Liver (tissue), 9 donors: ENCODE measurements around the gene ARPP21. TPM values are rescaled to one million over a fixed set of nuclear protein-coding genes. Genes with fewer than 3 reads are reported as not detected.

Source experiments
- DNase-seq: peaks from one replicate; pipeline ENCODE4 v3.0.0-alpha.2; 2017; ENCODE audit warnings: low spot score
- H3K27ac ChIP-seq, 2 donors: one replicate each; pipeline ENCODE4 v1.7.0; 2013; ENCODE audit warnings: inconsistent platforms in 2 of 2, low read length in 2 of 2, control low read depth in 1 of 2, low read depth in 1 of 2, mild to moderate bottlenecking in 1 of 2
- H3K27me3 ChIP-seq, 4 donors: one replicate each; pipeline versions ENCODE4 v1.6.1 to v1.7.0; 2013; ENCODE audit warnings: low read length in 3 of 4, inconsistent platforms in 1 of 4, mild to moderate bottlenecking in 1 of 4, moderate library complexity in 1 of 4; ENCODE audit not compliant: control insufficient read depth in 4 of 4, insufficient read depth in 4 of 4
- H3K36me3 ChIP-seq, 4 donors: one replicate each; pipeline versions ENCODE4 v1.6.1 to v1.7.0; 2013; ENCODE audit warnings: low read length in 3 of 4, mild to moderate bottlenecking in 3 of 4, low read depth in 1 of 4, moderate library complexity in 1 of 4; ENCODE audit not compliant: control insufficient read depth in 4 of 4, insufficient read depth in 3 of 4
- H3K4me1 ChIP-seq, 4 donors: one replicate each; pipeline versions ENCODE4 v1.6.1 to v1.7.0; 2013; ENCODE audit warnings: low read length in 3 of 4, mild to moderate bottlenecking in 3 of 4, moderate library complexity in 1 of 4; ENCODE audit not compliant: control insufficient read depth in 4 of 4, insufficient read depth in 4 of 4
- H3K4me3 ChIP-seq, 3 donors: one replicate each; pipeline versions ENCODE4 v1.6.1 to v1.7.0; 2013; ENCODE audit warnings: low read length in 3 of 3, control low read depth in 1 of 3, low read depth in 1 of 3, mild to moderate bottlenecking in 1 of 3
- H3K9ac ChIP-seq, 2 donors: one replicate each; pipeline ENCODE4 v1.7.0; 2013; ENCODE audit warnings: low read length in 2 of 2, mild to moderate bottlenecking in 2 of 2, moderate library complexity in 2 of 2, control low read depth in 1 of 2, low read depth in 1 of 2
- H3K9me3 ChIP-seq, 4 donors: one replicate each; pipeline versions ENCODE4 v1.6.1 to v1.7.0; 2013; ENCODE audit warnings: low read length in 3 of 4; ENCODE audit not compliant: control insufficient read depth in 4 of 4
- ATF3 ChIP-seq: IDR thresholded peaks from 2 replicates; pipeline ENCODE4 v1.6.1; 2016; ENCODE audit warnings: antibody characterized with exemption
- EGR1 ChIP-seq, 2 donors: IDR thresholded peaks; 2 replicates each; pipeline ENCODE4 v1.6.1; 2016 to 2018; ENCODE audit warnings: antibody characterized with exemption in 2 of 2, low read depth in 2 of 2
- FOXA2 ChIP-seq: IDR thresholded peaks from 2 replicates; pipeline ENCODE4 v1.6.1; 2016; ENCODE audit warnings: antibody characterized with exemption
- GABPA ChIP-seq, 2 donors: IDR thresholded peaks in 1 of 2; conservative IDR thresholded peaks in 1 of 2; 2 replicates each; pipeline ENCODE4 v1.6.1; 2016; ENCODE audit warnings: antibody characterized with exemption in 2 of 2, mild to moderate bottlenecking in 1 of 2, moderate library complexity in 1 of 2
- JUND ChIP-seq, 2 donors: IDR thresholded peaks; 2 replicates each; pipeline ENCODE4 v1.6.1; 2016; ENCODE audit warnings: antibody characterized with exemption in 2 of 2
- MAX ChIP-seq: IDR thresholded peaks from 2 replicates; pipeline ENCODE4 v1.6.1; 2016; ENCODE audit warnings: antibody characterized with exemption
- NR2F2 ChIP-seq: IDR thresholded peaks from 2 replicates; pipeline ENCODE4 v1.6.1; 2016; ENCODE audit warnings: antibody characterized with exemption
- RAD21 ChIP-seq, 2 donors: IDR thresholded peaks; 2 replicates each; pipeline ENCODE4 v1.6.1; 2016; ENCODE audit warnings: antibody characterized with exemption in 2 of 2, mild to moderate bottlenecking in 2 of 2
- RXRA ChIP-seq, 2 donors: IDR thresholded peaks; 2 replicates each; pipeline ENCODE4 v1.6.1; 2017 to 2018; ENCODE audit warnings: antibody characterized with exemption in 2 of 2, mild to moderate bottlenecking in 1 of 2
- SP1 ChIP-seq: IDR thresholded peaks from 2 replicates; pipeline ENCODE4 v1.6.1; 2018; ENCODE audit warnings: antibody characterized with exemption, mild to moderate bottlenecking
- YY1 ChIP-seq: IDR thresholded peaks from 2 replicates; pipeline ENCODE4 v1.6.1; 2016; ENCODE audit warnings: antibody characterized with exemption, mild to moderate bottlenecking
- ZBTB33 ChIP-seq: IDR thresholded peaks from 2 replicates; pipeline ENCODE4 v1.6.1; 2016; ENCODE audit warnings: antibody characterized with exemption
- WGBS: extraction: QIAGEN DNeasy Blood & Tissue Kit; methylation state at CpG from one replicate; pipeline ENCODE4 v1.1.7; 2013; 5-methylcytosine and 5-hydroxymethylcytosine counted together
- polyA plus RNA-seq, 2 donors: library from polyadenylated mRNA; stranded (reverse) in 1 of 2; unstranded in 1 of 2; fragments of 200-250 nt in 1 of 2; fragments of >200 nt in 1 of 2; fragmentation: Nextera tagmentation in 1 of 2; extraction: Ambion mirVana in 1 of 2; gene quantifications; one replicate each; pipeline versions ENCODE4 v1.2.1 to v1.2.3, GENCODE V29; 2013 to 2015
- total RNA-seq, 2 donors: library from RNA; depleted of rRNA; stranded (reverse); fragments of >200 nt; gene quantifications; one replicate each; pipeline ENCODE4 v1.2.3, GENCODE V29; 2014
- TF ChIP-seq, protein P1 (sequence below): fragments of 150-350 bp; IDR thresholded peaks from 2 replicates; pipeline ENCODE4 v1.5.1; 2017; ENCODE audit warnings: improper control_type of control experiment, low read depth, low read length; ENCODE audit not compliant: missing input control
- TF ChIP-seq, protein P2 (sequence below): IDR thresholded peaks from 2 replicates; pipeline ENCODE4 v1.6.1; 2016; ENCODE audit warnings: antibody characterized with exemption, mild to moderate bottlenecking
- donor health status: healthy.
- donor health status: healthy.
- donor health status: healthy.
- donor health status: healthy.
- donor health status: healthy.

ARPP21 gene
- total and polyA plus RNA-seq, 4 donors, result 0.42 to 1.3 (median 0.66) TPM; not detected in 1

- Histone ChIP-seq H3K36me3 (no peaks in the 10 kb centered on the region), H3K9ac (no peak overlapping the region), H3K27ac (no peak overlapping the region), H3K4me3 (no peak overlapping the region), H3K9me3 (peaks cover 0 to 1% (median 0%) of the 10 kb centered on the region in 4 donors), H3K27me3 (no peaks in the 10 kb centered on the region), H3K4me1 (peaks cover 5 to 20% (median 13%) of the 10 kb centered on the region in 4 donors)
- TF ChIP-seq YY1, result no peak
- no peak for DNase-seq
- 85% methylated on average over 2 of the region's 2 CpGs for WGBS
Observed at GRCh38 chr3:35671483-35671882, 32.2 kb downstream of the ARPP21 start.

DNA sequence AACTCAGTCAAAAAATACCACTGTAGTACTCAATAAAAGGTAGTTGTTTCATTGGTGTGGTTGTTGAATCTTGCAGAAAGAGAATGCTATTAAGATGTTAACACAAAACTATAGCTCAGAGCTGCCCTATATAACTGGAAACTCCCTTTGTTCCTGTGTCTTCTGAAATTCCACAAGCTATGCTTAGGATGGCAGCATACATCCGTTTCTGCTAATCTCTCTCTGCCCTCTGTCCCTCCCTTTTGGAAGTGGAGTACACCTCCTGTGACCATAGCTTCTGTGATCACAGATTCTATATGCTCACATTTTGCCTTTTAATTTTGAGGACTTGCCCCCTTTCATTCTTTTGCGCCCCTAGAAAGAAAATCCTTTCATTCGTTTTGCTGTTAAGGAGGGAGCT is 33.7 kb downstream of the ARPP21 start:
- no peaks in the 10 kb centered on the region for H3K27me3 ChIP-seq
- peaks cover 0 to 1% (median 0%) of the 10 kb centered on the region in 4 donors for H3K9me3 ChIP-seq
- TF ChIP-seq SP1 (no peak), NR2F2 (no peak), EGR1 (IDR thresholded peaks at IDR 0.05; ENCODE audit: low read depth in 2 of 2) (no peak), ATF3 (no peak), RAD21 (IDR thresholded peaks at IDR 0.05) (no peak), RXRA (IDR thresholded peaks at IDR 0.05) (no peak), GABPA (IDR thresholded peaks at IDR 0.05 in 1 of 2, conservative IDR thresholded peaks at IDR 0.05 in 1 of 2) (no peak), YY1 (no peak), JUND (IDR thresholded peaks at IDR 0.05) (no peak), MAX (no peak), FOXA2 (no peak), ZBTB33 (no peak)
- TF ChIP-seq, protein P1, sequence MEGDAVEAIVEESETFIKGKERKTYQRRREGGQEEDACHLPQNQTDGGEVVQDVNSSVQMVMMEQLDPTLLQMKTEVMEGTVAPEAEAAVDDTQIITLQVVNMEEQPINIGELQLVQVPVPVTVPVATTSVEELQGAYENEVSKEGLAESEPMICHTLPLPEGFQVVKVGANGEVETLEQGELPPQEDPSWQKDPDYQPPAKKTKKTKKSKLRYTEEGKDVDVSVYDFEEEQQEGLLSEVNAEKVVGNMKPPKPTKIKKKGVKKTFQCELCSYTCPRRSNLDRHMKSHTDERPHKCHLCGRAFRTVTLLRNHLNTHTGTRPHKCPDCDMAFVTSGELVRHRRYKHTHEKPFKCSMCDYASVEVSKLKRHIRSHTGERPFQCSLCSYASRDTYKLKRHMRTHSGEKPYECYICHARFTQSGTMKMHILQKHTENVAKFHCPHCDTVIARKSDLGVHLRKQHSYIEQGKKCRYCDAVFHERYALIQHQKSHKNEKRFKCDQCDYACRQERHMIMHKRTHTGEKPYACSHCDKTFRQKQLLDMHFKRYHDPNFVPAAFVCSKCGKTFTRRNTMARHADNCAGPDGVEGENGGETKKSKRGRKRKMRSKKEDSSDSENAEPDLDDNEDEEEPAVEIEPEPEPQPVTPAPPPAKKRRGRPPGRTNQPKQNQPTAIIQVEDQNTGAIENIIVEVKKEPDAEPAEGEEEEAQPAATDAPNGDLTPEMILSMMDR, result no peak
- TF ChIP-seq, protein P2, sequence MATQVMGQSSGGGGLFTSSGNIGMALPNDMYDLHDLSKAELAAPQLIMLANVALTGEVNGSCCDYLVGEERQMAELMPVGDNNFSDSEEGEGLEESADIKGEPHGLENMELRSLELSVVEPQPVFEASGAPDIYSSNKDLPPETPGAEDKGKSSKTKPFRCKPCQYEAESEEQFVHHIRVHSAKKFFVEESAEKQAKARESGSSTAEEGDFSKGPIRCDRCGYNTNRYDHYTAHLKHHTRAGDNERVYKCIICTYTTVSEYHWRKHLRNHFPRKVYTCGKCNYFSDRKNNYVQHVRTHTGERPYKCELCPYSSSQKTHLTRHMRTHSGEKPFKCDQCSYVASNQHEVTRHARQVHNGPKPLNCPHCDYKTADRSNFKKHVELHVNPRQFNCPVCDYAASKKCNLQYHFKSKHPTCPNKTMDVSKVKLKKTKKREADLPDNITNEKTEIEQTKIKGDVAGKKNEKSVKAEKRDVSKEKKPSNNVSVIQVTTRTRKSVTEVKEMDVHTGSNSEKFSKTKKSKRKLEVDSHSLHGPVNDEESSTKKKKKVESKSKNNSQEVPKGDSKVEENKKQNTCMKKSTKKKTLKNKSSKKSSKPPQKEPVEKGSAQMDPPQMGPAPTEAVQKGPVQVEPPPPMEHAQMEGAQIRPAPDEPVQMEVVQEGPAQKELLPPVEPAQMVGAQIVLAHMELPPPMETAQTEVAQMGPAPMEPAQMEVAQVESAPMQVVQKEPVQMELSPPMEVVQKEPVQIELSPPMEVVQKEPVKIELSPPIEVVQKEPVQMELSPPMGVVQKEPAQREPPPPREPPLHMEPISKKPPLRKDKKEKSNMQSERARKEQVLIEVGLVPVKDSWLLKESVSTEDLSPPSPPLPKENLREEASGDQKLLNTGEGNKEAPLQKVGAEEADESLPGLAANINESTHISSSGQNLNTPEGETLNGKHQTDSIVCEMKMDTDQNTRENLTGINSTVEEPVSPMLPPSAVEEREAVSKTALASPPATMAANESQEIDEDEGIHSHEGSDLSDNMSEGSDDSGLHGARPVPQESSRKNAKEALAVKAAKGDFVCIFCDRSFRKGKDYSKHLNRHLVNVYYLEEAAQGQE, result no peak
- no peak overlapping the region for H3K4me3 ChIP-seq
- no peak overlapping the region for H3K27ac ChIP-seq
- H3K36me3 ChIP-seq, result no peaks in the 10 kb centered on the region
- H3K4me1 ChIP-seq, result peaks cover 5 to 20% (median 13%) of the 10 kb centered on the region in 4 donors
- no peak for DNase-seq
- WGBS, result 79% methylated on average over 3 of the region's 3 CpGs
- H3K9ac ChIP-seq, result no peak overlapping the region
